ENCODE data around the gene KCNG2. TPM values are rescaled to one million over a fixed set of nuclear protein-coding genes. Genes with fewer than 3 reads are reported as not detected.

Gene KCNG2
- total RNA-seq, 1 donor = under 0.01 TPM

GRCh38 chr18:79867666-79868065 lies 69.9 kb downstream of the KCNG2 start:
- TF ChIP-seq, protein P1, sequence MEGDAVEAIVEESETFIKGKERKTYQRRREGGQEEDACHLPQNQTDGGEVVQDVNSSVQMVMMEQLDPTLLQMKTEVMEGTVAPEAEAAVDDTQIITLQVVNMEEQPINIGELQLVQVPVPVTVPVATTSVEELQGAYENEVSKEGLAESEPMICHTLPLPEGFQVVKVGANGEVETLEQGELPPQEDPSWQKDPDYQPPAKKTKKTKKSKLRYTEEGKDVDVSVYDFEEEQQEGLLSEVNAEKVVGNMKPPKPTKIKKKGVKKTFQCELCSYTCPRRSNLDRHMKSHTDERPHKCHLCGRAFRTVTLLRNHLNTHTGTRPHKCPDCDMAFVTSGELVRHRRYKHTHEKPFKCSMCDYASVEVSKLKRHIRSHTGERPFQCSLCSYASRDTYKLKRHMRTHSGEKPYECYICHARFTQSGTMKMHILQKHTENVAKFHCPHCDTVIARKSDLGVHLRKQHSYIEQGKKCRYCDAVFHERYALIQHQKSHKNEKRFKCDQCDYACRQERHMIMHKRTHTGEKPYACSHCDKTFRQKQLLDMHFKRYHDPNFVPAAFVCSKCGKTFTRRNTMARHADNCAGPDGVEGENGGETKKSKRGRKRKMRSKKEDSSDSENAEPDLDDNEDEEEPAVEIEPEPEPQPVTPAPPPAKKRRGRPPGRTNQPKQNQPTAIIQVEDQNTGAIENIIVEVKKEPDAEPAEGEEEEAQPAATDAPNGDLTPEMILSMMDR (IDR thresholded peaks at IDR 0.05; ENCODE audit: insufficient read depth, low read depth, low read length) = no peak
- no peak for DNase-seq (ENCODE audit: low read depth)
- no peak overlapping the region for H3K4me3 ChIP-seq (ENCODE audit: low read depth, low read length)

- TF ChIP-seq, protein P1 (IDR thresholded peaks at IDR 0.05; ENCODE audit: insufficient read depth, low read depth, low read length) = no peak
- H3K4me3 ChIP-seq (ENCODE audit: low read depth, low read length) = no peak overlapping the region
- no peak for DNase-seq (ENCODE audit: low read depth)
Observed at GRCh38 chr18:79868168-79868784, 70.5 kb downstream of the KCNG2 start.

DNA sequence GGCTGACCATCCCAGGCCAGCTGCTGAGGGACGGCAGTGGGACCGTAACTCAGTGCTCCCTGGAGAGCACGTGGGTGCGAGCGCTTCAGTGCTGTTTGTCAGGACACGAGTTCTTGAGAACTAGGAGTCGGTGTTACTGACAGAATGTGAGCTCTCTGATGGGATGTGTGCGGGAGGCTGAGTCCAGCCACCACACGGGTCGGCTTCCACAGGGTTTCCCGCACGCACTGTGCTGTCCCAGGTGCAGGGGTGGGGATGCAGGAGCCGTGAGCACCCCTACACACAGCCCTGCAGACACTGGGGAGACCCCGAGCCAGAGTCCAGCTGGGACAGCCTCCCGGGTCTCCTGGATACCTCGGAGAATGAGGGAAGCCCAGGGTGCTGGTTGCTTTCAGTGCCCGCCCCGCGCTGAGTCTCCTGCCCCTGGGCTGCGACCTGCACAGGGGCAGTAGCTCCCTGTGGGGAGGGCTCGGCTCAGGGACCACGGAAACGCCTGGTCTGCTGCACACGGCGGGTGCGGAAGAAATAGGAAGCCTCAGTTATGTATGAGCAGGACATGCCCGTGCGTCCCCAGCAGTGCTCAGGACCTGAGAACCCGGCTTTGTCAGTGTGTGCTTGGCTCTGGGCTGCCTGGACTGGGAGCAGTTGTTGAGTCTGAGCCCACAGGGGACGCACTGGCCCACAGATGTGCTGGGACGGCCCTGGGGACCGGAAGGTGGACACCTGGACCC lies 71.2 kb downstream of the KCNG2 start:
- no peak for DNase-seq (ENCODE audit: low read depth)
- TF ChIP-seq, protein P1 (IDR thresholded peaks at IDR 0.05; ENCODE audit: insufficient read depth, low read depth, low read length) = no peak
- no peak overlapping the region for H3K4me3 ChIP-seq (ENCODE audit: low read depth, low read length)

DNA sequence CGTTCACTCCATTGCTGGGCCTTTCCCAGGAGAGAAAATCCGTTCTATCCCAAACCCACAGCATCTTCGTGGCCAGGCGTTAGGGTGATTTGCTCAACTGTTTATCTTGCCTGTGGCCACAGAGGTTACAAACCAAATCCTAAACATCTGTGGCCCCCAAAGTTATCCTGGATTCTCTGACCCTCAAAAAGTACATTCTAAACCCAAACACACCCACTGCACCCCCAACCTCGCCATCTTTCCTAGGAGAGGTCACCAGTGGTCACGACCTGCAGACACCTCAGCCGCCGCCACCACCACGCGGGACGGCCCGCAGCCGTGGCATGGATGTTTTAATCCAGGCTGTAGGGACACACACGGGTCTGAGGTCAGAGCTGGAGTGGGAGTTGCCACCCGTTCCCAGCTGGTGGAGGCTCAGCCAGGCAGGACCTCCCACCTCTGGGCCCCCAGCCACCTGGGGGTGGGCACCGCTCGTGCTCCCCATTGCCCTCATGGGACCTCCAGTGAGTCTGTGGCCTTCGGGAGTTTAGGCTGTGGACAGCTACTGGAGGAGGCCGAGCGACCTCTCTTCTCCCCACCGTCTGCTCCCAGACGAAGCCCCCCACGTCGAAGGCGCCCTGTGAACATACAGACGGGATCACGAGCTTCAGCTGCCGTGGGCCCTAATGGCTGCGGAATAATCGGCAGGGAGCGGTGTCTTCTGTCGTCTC lies 72.0 kb downstream of the KCNG2 start:
- no peak overlapping the region for H3K4me3 ChIP-seq (ENCODE audit: low read depth, low read length)
- TF ChIP-seq, protein P1 (IDR thresholded peaks at IDR 0.05; ENCODE audit: insufficient read depth, low read depth, low read length) = no peak
- DNase-seq (ENCODE audit: low read depth) = no peak

- no peak for DNase-seq (ENCODE audit: low read depth)
Observed at GRCh38 chr18:79870301-79871025, 72.7 kb downstream of the KCNG2 start.

DNA sequence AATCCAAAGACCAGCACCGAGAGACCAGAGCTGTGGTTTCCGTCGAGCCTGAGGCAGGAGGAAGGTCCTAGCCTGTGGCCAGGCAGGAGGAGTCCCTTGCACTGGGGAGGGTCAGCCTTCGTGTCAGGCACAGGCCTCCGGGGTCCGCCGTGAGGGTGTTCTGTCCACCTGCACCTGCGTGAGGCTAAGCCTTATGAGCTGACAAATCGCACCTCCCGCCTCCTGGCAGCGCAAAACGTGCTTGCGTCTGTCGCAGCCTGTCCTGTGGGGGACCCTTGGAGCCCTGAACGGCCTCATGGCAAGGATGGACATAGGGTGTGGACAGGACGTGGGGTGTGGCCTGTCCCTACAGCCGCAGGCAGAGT lies 73.3 kb downstream of the KCNG2 start:
- no peak for DNase-seq (ENCODE audit: low read depth)
- no peak overlapping the region for H3K4me3 ChIP-seq (ENCODE audit: low read depth, low read length)
- TF ChIP-seq, protein P1 (IDR thresholded peaks at IDR 0.05; ENCODE audit: insufficient read depth, low read depth, low read length) = no peak

More at GRCh38 chr18:79870301-79871025, 72.7 kb downstream of the KCNG2 start:
- TF ChIP-seq, protein P1 (IDR thresholded peaks at IDR 0.05; ENCODE audit: insufficient read depth, low read depth, low read length) = no peak
- no peak overlapping the region for H3K4me3 ChIP-seq (ENCODE audit: low read depth, low read length)

All from fibroblast of villous mesenchyme (primary cell).